Right lobe of liver (tissue), 6 donors: ENCODE results near the gene CDKL4. TPM values are rescaled to one million over a fixed set of nuclear protein-coding genes. Genes with fewer than 3 reads are reported as not detected.

Experiments
- ATAC-seq, 4 donors: fragments of 200-7000 bp; cut with Tn5 transposase; one replicate each; pipeline ENCODE4 v1.9.1; 2020; ENCODE audit warnings: mild to moderate bottlenecking in 4 of 4, moderate library complexity in 4 of 4
- DNase-seq, 3 donors: peaks; one replicate each; pipeline ENCODE4 v3.0.0-alpha.2; 2020
- H3K27ac ChIP-seq, 3 donors: fragments of 200-600 bp; one replicate each; pipeline ENCODE4 v1.8.0; 2022
- H3K27me3 ChIP-seq, 2 donors: fragments of 200-600 bp; one replicate each; pipeline ENCODE4 v1.8.0; 2022
- H3K36me3 ChIP-seq, 4 donors: fragments of 200-600 bp; sonication (generic) in 1 of 4; one replicate each; pipeline versions ENCODE4 v1.5.1 to v1.8.0; 2017 to 2022; ENCODE audit warnings: control low read depth in 1 of 4
- H3K4me1 ChIP-seq, 4 donors: fragments of 200-600 bp; sonication (generic) in 1 of 4; one replicate each; pipeline versions ENCODE4 v1.5.1 to v1.8.0; 2017 to 2022; ENCODE audit warnings: control low read depth in 1 of 4
- H3K4me3 ChIP-seq, 3 donors: fragments of 200-600 bp; one replicate each; pipeline ENCODE4 v1.8.0; 2022
- H3K9me3 ChIP-seq, 4 donors: fragments of 200-600 bp; sonication (generic) in 1 of 4; one replicate each; pipeline versions ENCODE4 v1.5.1 to v1.8.0; 2017 to 2022; ENCODE audit warnings: control low read depth in 1 of 4
- POLR2A ChIP-seq: fragments of 450-650 bp; IDR thresholded peaks from one replicate; pipeline ENCODE4 v1.6.1; 2017; ENCODE audit warnings: antibody characterized with exemption, mild to moderate bottlenecking
- WGBS: methylation state at CpG from one replicate; pipeline ENCODE4 v1.1.6; 2018; ENCODE audit warnings: low coverage, low lambda C conversion rate; ENCODE audit not compliant: insufficient coverage; ENCODE audit errors: missing lambda C conversion rate; 5-methylcytosine and 5-hydroxymethylcytosine counted together
- intact Hi-C, 2 donors: fragments of 100-400 bp; cut with DNase I; formaldehyde crosslinking; loops; one replicate each; pipeline versions ENCODE4 v1.11.2 to v1.14.1; 2022
- long read RNA-seq: library from polyadenylated mRNA; unstranded; transcript quantifications from one replicate; pipeline ENCODE4 v2.0.0, GENCODE V29; 2019
- total RNA-seq, 6 experiments: library from RNA; depleted of rRNA in 2 of 6; stranded (reverse); fragments of >200 nt in 2 of 6; fragmentation: NEBNext Ultra II Directional in 3 of 6; extraction: Animal tissue kit (Norgen Biotek cat#: 25700) in 3 of 6; gene quantifications; one replicate each; pipeline versions ENCODE4 v1.1.0 to v1.2.4, GENCODE V29; 2016 to 2023
- TF ChIP-seq, protein P1 (sequence below), 4 donors: fragments of 200-600 bp in 3 of 4; fragments of 450-650 bp in 1 of 4; IDR thresholded peaks; one replicate each; pipeline versions ENCODE4 v1.5.1 to v1.8.0; 2016 to 2022; ENCODE audit warnings: antibody characterized with exemption in 4 of 4, mild to moderate bottlenecking in 2 of 4
- donor health status: DM: no; HTN: yes; CAD: no.
- donor health status: DM: no; HTN: no; CAD: no.
- donor health status: DM: no; HTN: no; CAD: no.
- donor health status: DM: no; HTN: yes; CAD: no.
- donor health status: DM: no; HTN: yes; CAD: no.

Gene CDKL4
- total RNA-seq = under 1 TPM in 3 of 6 experiments, not detected in 3; 0.18 to 0.27 (median 0.25) TPM
- long read RNA-seq = 0 reads

DNA sequence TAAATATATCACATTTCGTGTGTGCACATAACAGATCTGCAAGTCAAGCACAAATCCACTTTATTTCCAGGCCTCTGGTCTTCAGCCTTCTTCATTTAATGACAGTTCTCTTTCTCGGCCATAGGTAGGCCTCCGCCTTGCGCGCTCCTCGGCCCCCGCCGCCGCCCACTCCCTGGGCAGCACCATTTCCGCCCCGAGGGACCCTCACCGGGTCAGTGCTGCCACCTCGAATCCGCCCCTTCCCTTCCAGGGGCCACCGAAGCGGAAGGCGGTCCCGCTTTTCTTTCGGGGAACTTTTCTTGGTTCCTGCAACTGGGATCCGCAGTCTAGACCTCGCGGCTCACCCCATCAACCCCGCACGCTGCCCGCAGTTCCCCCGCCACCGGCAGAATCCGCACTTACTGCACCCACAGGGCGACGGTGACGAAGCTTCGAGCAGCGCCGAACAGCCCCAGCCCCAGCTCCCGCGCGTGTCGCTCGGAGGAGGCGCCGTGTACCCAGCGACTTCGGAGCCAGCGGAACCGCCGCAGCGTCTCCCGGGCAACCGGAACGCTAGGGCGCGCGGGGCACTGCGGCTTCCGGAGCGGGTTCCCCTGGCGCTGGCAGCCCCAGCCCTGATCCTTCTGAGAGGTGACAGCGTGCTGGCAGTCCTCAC, at the start of gene CDKL4:
Gene CDKL4 (minus strand): TSS at position 502 of the 655 bp plus-strand sequence.
- TF ChIP-seq, protein P1, sequence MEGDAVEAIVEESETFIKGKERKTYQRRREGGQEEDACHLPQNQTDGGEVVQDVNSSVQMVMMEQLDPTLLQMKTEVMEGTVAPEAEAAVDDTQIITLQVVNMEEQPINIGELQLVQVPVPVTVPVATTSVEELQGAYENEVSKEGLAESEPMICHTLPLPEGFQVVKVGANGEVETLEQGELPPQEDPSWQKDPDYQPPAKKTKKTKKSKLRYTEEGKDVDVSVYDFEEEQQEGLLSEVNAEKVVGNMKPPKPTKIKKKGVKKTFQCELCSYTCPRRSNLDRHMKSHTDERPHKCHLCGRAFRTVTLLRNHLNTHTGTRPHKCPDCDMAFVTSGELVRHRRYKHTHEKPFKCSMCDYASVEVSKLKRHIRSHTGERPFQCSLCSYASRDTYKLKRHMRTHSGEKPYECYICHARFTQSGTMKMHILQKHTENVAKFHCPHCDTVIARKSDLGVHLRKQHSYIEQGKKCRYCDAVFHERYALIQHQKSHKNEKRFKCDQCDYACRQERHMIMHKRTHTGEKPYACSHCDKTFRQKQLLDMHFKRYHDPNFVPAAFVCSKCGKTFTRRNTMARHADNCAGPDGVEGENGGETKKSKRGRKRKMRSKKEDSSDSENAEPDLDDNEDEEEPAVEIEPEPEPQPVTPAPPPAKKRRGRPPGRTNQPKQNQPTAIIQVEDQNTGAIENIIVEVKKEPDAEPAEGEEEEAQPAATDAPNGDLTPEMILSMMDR (IDR thresholded peaks at IDR 0.05) = no peak
- TF ChIP-seq POLR2A = no peak

DNA sequence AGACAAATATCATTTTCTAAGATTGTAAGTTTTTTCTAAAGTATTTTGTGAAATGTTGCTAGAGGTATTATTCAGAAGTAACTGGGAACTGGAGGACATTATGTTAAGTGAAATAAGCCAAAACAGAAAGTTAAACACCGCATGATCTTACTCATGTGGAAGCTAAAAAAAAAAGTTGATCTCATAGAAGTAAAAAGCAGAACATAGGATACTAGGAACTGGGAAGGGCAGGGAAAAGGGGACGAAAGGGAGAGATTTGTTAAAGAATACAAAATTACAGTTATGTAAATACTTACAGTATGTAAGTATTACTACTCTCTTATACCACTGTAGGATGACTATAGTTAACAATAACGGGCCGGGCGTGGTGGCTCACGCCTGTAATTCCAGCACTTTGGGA, 46.7 kb upstream of the CDKL4 start:
- Histone ChIP-seq H3K9me3 (no peaks in the 10 kb centered on the region), H3K4me3 (no peak overlapping the region), H3K27ac (no peak overlapping the region), H3K4me1 (no peaks in the 10 kb centered on the region), H3K27me3 (no peaks in the 10 kb centered on the region), H3K36me3 (peaks cover 0 to 49% (median 13%) of the 10 kb centered on the region in 4 donors)
- intact Hi-C loops = no loop called here
- WGBS = 80% methylated on average over 2 of the region's 6 CpGs
- TF ChIP-seq, protein P1 (IDR thresholded peaks at IDR 0.05) = no peak
- TF ChIP-seq POLR2A = no peak
- DNase-seq (no peak), ATAC-seq (no peak)

More for the DNA sequence above, at the start of gene CDKL4:
- ATAC-seq (peak in 3 of 4 donors; percentile 53 to 62 (median 54)), DNase-seq (peak in 1 of 3 donors; percentile 56)
- intact Hi-C loops = no loop called here
- no peaks in the 10 kb centered on the region for H3K4me1 ChIP-seq
- H3K9me3 ChIP-seq = no peaks in the 10 kb centered on the region
- H3K27ac ChIP-seq = no peak within 1 kb of the TSS
- H3K36me3 ChIP-seq = no peaks in the 10 kb centered on the region
- peak within 1 kb of the TSS in 1 of 3 donors; percentile 24 for H3K4me3 ChIP-seq
- no peaks in the 10 kb centered on the region for H3K27me3 ChIP-seq
- 61% methylated on average over 14 of the region's 58 CpGs for WGBS

DNA sequence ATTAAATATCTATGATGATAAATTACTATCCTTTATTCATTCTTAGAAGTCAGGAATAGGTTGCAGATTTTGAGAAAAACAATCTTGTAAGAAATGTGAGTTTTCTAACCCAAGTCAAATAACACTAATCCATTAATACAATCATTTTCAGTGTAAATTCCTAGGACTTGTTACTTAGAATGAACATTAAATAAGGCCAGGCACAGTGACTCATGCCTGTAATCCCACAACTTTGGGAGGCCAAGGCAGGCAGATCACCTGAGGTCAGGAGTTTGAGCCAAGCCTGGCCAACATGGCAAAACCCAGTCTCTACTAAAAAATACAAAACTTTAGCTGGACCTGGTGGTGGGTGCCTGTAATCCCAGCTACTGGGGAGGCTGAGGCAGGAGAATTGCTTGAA, 45.8 kb upstream of the CDKL4 start:
- intact Hi-C loops = no loop called here
- Histone ChIP-seq H3K4me1 (no peaks in the 10 kb centered on the region), H3K4me3 (no peak overlapping the region), H3K27me3 (no peaks in the 10 kb centered on the region), H3K27ac (no peak overlapping the region), H3K9me3 (no peaks in the 10 kb centered on the region), H3K36me3 (peaks cover 0 to 49% (median 13%) of the 10 kb centered on the region in 4 donors)
- DNase-seq (no peak), ATAC-seq (no peak)
- TF ChIP-seq, protein P1 (IDR thresholded peaks at IDR 0.05) = no peak
- TF ChIP-seq POLR2A = no peak

DNA sequence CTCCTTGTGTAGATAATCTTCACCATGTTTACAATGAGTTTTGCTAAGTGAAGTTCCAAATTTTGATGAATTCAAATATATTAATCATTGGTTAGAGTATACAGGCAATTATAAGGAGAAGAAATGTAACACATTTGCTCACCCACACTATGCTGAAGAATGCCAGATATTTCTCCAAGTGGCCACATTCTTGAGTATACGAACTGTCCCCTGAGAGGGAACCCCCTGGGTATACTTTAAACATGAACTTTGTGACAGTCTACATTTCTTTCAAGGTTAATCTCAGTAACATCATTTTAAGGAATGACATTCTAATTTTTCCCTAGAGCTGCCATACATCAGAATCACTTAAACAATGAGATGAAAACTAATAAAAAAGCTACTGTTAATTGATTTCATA, 39.8 kb upstream of the CDKL4 start:
- TF ChIP-seq, protein P1 (IDR thresholded peaks at IDR 0.05) = no peak
- TF ChIP-seq POLR2A = no peak
- H3K4me3 ChIP-seq = no peak overlapping the region
- intact Hi-C loops = no loop called here
- no peaks in the 10 kb centered on the region for H3K9me3 ChIP-seq
- no peaks in the 10 kb centered on the region for H3K4me1 ChIP-seq
- ATAC-seq = no peak
- DNase-seq = no peak
- H3K36me3 ChIP-seq = peaks cover 0 to 29% (median 11%) of the 10 kb centered on the region in 4 donors
- WGBS = 79% methylated on average over 1 of the region's 1 CpG
- no peaks in the 10 kb centered on the region for H3K27me3 ChIP-seq
- no peak overlapping the region for H3K27ac ChIP-seq
